Activated CD8-positive, alpha-beta memory T cell treated with anti-CD3 and anti-CD28 coated beads, Interleukin-2, amount 50 U/mL, for 1 hour (primary cell): Measurements from ENCODE around the gene UAP1L1.
"Not testable (repeated sequence)": the region's sequence is repeated elsewhere in the genome, so short reads cannot be mapped to it uniquely, and the experiment has no call there.

Experiments
- DNase-seq: peaks from one replicate; pipeline ENCODE4 v3.0.0-alpha.2; 2020; ENCODE audit errors: extremely low read depth

The UAP1L1 gene

DNA sequence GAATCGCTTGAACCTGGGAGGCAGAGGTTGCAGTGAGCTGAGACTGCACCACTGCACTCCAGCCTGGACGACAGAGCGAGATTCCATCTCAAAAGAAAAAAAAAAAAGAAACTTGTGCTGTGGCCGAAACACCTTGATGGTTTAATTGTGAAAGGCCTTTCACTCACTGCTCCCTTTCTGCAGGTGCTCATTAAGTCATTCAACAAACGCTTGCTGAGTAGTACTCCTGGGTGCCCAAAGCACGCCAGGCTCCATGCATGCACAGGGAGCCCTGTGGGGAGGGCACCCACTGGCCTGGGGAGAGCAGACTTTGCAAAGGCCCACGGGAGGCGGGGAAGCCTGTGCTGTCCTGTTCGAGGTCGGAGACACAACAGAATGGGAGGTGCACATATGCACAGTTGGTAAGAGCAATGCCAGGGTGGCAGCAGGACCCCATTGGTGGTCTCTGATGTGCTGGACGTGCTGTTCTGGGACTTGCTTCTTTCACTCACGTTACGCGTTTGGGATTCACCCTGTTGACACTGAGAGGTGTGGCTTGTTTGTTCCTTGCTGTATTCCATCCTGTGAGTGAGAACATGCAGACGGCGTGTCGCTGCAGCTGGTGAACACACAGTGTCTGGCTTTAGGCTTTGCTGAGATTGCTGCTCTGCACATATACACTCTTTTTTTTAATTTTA lies 20.4 kb upstream of the UAP1L1 start:
- no peak for DNase-seq

DNA sequence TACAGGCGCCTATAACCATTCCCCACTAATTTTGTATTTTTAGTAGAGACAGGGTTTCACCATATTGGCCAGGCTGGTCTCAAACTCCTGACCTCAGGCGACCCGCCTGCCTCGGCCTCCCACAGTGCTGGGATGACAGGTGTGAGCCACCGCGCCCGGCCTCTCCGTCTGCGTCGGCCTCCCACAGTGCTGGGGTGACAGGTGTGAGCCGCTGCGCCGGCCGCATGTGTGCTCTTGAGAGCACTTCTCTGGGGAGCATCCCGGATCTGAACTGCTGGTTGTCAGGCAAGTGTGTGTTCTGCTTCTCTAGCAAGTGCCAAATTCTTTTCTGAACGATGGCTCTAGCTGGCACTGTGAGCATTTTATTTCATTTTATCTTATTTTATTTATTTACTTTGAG lies 19.8 kb upstream of the UAP1L1 start:
- no peak for DNase-seq

- no peak for DNase-seq
These were observed 18.6 kb upstream of the UAP1L1 start for GRCh38 chr9:137058521-137059234.

GRCh38 chr9:137062384-137062783 lies 14.9 kb upstream of the UAP1L1 start:
- no peak for DNase-seq

DNA sequence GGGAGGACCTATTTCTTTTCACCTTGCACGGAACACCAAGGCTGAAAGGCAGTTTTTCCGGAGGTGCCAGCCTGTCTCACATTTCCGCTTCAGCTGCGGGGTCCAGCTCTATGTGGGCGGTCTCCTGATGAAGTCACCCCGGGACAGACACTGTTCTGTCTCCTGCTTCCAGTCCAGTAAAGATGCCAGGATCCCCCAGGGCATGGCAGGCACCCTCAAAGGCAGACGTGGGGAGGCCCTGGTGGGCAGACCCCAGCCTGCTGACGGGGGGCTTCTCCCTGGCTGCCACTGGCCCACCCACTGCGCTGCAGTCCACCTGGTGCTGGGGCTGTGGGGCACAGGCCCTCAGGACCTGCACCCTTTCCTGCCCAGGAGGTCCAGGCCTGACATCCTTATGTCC lies 14.5 kb upstream of the UAP1L1 start:
- DNase-seq: not testable (repeated sequence)

- no peak for DNase-seq
These were observed 13.8 kb upstream of the UAP1L1 start for GRCh38 chr9:137063311-137064026.

DNA sequence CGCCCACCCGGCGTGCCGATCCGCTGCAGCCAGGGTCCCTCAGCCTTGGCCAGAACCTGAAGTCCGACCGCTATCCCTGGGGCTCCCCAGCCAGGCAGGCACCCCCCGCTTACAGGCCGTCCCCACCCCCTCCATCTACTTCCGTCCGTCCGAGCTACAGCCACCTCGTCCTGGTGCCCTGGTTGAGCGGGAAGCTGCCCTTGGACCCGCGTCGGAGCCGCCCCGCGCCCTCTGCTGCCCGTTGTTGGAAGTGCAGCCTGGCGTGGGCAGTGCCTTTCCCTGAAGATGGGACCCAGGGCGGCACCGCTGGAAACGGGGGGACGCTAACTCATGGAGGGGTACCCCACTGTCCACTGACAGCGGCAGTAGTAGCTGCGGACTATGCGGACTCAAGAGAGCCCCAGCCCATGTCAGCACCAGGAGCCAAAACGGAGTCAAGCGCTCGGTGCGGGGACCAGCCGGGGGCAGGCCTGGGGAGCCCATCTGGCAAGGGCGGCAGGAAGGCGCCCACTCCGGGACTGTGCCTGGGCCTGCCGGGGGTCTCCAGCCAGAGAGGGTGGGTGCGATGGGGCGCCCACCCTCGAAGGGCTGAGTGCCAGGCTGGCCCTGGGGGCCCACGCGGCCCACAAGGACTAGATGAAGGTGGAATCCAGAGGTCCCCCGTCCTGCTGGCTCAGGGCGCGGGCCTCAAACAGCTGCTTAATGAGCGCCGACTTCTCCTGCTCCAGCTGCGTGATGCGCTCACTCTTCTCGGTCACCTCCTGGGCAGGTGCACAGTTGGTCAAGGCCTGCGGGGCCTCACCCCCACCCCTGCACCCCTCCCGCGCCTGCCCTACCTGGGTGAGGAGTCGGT lies 13.1 kb upstream of the UAP1L1 start:
- DNase-seq: no peak

- no peak for DNase-seq
These were observed 12.5 kb upstream of the UAP1L1 start for GRCh38 chr9:137064880-137065164.

GRCh38 chr9:137065336-137065967 lies 11.9 kb upstream of the UAP1L1 start:
- DNase-seq: no peak

DNA sequence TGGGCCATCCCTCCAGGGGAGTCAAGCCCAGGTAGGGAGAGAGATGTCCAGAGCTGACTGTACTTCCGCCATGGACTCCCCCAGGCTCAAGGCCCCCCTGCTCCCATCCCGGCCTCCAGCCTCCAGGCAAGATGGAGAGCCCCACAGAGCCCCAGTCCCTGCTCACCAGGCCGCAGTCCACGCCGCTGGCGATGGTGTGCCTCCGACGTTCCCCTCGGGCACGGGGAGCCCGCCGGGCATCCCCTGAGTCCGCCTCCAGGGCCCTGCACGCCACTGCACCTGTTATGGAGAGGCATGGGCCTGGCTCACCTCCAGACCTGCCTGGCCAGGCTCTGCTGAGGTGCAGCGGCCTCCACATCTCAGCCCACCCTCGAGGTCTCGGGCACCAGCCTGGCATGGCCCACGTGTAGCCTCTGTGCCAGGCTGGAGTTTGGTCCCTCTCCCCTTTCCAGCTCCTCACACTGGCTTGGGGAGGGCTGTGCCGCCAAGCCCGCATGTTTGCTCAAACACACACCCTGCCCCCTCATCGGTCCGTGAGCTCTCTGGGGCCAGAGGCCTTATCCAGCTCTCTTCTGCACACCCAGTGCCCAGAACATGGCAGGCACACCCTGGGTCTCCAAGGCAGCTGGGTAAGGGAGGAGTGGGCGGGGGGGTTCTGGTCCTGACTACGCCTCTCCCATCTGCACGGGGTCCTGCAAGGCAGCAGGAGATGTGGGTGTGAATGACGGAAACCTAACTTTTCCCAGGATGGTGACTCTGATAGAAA lies 11.0 kb upstream of the UAP1L1 start:
- DNase-seq: no peak

DNA sequence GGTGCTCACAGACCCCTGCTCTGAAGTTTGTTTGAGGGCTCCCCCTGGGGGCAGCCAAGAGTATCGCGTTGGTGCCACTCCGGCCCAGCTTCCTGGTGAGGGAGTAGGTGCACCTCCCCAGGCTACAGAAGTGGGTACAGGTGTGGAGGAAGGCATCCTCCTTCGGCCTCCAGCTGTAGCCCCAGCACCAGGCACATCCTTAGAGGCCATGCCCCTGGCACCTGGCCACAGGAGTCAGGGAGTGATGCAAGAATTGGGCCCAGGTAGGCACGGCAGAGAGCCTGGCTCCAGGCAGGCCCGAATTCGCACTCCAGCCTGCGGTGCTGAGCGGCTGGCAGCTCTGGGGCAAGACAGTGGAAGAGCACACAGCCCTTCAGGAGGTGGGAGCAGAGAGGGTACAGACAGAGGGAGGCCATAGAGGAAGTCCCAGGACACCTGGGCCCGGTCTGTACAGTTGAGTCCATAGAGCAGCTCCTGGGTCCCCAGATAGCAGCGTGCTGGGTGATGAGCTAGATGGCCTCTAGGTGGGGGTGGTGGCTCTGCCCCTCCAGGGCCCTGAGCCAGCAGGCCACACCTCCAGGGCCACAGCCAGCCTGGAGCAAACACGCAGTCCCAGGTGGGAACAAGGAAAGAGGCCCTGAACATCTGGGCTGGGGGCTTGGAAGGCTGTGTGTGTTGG lies 9.3 kb upstream of the UAP1L1 start:
- DNase-seq: peak; percentile 57

- DNase-seq: no peak
These were observed 8.5 kb upstream of the UAP1L1 start for GRCh38 chr9:137068539-137069507.

GRCh38 chr9:137069508-137070091 lies 7.7 kb upstream of the UAP1L1 start:
- DNase-seq: no peak

GRCh38 chr9:137070201-137070905 lies 7.0 kb upstream of the UAP1L1 start, which contains the start of gene SAPCD2:
Gene SAPCD2 (minus strand): TSS chr9:137070557. CDS start chr9:137070460, 97 bp downstream.
- DNase-seq: peak; percentile 63

GRCh38 chr9:137070906-137071275 lies 6.4 kb upstream of the UAP1L1 start:
- DNase-seq: no peak

DNA sequence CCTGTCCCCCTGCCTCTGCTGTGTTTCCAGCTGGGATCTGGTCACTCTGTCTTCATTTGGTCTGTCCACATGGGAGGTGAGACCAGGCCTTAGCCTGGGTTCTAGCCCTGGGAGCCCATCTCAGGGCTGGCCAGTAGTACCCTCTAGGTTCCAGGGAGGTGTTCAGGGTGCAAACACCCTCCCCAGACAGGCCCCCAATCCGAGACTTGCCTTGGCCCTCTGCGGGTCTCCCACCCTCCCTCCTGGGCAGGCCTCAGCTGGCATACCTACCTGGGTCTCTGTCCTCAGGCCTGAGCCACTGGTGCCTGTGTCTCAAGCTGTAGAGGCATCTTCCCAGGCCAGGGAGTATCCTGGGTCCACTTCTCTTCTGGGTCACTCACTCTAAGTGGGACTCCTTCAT lies 6.0 kb upstream of the UAP1L1 start:
- no peak for DNase-seq

GRCh38 chr9:137073992-137074399 lies 3.3 kb upstream of the UAP1L1 start:
- no peak for DNase-seq

DNA sequence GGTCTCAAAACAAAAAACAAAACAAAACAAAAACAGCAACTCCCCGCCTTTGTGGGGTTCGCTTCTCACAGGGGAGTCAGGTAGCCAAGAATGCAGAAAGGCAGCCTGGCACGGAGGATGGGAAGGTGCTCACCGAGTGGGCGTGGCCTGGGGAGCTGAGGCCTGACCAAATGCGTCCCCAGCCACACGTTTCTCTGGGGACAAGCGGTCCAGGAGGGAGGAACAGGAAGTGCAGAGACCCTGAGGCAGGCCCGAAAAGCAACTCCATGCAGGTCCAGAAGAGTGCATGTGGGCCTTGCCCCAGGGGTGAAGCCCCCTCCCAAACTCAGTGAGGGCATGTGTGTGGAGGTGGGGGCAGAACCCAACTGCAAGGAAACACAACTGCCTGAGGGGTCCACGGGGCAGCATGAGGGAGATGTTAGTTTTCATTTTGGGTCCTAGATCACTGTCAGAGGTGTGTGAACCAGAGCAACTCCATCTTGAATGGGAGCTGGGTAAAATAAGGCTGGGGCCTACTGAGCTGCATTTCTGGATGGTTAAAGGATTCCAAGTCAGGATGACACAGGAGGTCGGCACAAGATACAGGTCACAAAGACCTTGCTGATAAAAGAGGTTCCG lies 2.6 kb upstream of the UAP1L1 start:
- DNase-seq: no peak
